GM12875 (cell line): ENCODE results near the gene BSG.
A peak's percentile ranks its signal among the peaks of the same experiment; 100 is the strongest.

Source experiments
- H3K4me3 ChIP-seq: one replicate; pipeline ENCODE4 v1.5.1; 2011; ENCODE audit warnings: low read depth, low read length, control low read depth
- CTCF ChIP-seq: IDR thresholded peaks from 2 replicates; pipeline ENCODE4 v1.5.1; 2011; ENCODE audit warnings: low read depth, mild to moderate bottlenecking, control low read depth, inconsistent platforms, low read length, moderate library complexity, borderline replicate concordance; ENCODE audit not compliant: insufficient read depth

BSG gene

GRCh38 chr19:567296-567900, 5.0 kb upstream of the BSG start:
- no peak for TF ChIP-seq CTCF
- H3K4me3 ChIP-seq = no peak overlapping the region

- no peak for TF ChIP-seq CTCF
These were observed 2.1 kb upstream of the BSG start for GRCh38 chr19:570251-570686.

GRCh38 chr19:570937-571565, 1.3 kb upstream of the BSG start:
- peak overlapping the region; percentile 74 for H3K4me3 ChIP-seq
- no peak for TF ChIP-seq CTCF

More at GRCh38 chr19:570251-570686, 2.1 kb upstream of the BSG start:
- no peak overlapping the region for H3K4me3 ChIP-seq

GRCh38 chr19:571566-571974, 826 bp upstream of the BSG start:
- H3K4me3 ChIP-seq = peak overlapping the region; percentile 74
- TF ChIP-seq CTCF = no peak

GRCh38 chr19:572743-573518, 535 bp downstream of the BSG start:
- no peak for TF ChIP-seq CTCF
- peak overlapping the region; percentile 98 for H3K4me3 ChIP-seq

GRCh38 chr19:573519-573825, 1.1 kb downstream of the BSG start:
- H3K4me3 ChIP-seq = peak overlapping the region; percentile 98
- no peak for TF ChIP-seq CTCF
